Measurements from ENCODE around the gene REEP1.

DNA sequence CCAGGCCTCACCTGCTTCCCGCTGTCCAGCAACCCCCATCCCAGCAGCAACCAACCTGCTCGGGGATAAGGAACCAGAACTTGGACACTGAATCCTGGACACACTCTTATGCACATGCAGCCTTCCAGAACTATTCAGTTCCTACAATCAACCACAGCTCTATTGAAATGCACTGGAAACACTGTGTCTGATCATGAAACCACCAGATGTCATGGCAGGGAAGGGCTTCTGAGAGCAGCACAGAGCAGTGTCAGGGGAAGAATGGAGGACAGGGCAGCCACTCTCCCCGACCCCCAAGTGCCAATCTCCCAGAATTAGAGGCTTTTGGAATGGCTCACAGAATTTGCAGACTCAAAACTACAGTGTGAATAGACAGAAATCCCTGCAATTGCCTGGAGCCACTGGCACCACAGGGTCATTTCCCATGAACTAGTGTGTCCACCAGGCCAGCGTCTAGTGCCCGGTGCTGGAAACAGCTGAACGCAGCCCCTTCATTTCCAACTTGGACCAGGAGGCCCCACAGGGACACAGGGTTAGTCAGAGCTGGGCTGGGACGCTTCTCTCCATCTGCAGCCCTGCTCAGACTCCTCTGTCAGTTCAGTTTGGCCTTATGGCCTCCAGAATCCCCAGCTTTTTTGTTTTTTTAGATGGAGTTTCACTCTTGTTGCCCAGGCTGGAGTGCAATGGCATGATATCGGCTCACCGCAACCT, 112.6 kb downstream of the REEP1 start:
- TF ChIP-seq POLR2A (IDR thresholded peaks at IDR 0.05), result no peak
- TF ChIP-seq, protein P1, sequence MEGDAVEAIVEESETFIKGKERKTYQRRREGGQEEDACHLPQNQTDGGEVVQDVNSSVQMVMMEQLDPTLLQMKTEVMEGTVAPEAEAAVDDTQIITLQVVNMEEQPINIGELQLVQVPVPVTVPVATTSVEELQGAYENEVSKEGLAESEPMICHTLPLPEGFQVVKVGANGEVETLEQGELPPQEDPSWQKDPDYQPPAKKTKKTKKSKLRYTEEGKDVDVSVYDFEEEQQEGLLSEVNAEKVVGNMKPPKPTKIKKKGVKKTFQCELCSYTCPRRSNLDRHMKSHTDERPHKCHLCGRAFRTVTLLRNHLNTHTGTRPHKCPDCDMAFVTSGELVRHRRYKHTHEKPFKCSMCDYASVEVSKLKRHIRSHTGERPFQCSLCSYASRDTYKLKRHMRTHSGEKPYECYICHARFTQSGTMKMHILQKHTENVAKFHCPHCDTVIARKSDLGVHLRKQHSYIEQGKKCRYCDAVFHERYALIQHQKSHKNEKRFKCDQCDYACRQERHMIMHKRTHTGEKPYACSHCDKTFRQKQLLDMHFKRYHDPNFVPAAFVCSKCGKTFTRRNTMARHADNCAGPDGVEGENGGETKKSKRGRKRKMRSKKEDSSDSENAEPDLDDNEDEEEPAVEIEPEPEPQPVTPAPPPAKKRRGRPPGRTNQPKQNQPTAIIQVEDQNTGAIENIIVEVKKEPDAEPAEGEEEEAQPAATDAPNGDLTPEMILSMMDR (IDR thresholded peaks at IDR 0.05), result no peak
